GM12878 (cell line): ENCODE measurements around the gene MBOAT7. TPM values are rescaled to one million over a fixed set of nuclear protein-coding genes. Genes with fewer than 3 reads are reported as not detected.
A peak's percentile ranks its signal among the peaks of the same experiment; 100 is the strongest.

ENCODE experiments used
- ATAC-seq: fragments of 200-7000 bp; cut with Tn5 transposase; 3 replicates; pipeline ENCODE4 v1.9.1; 2020; ENCODE audit warnings: mild to moderate bottlenecking, moderate library complexity
- BruUV-seq: library from RNA; stranded (reverse); fragments of 400-500 nt; replicated peaks from 2 replicates; lab custom pipeline; 2021; lab: Mats Ljungman, UMichigan
- CTCF ChIA-PET: fragments of 300-600 bp; sonication (Branson Sonifier 250); formaldehyde crosslinking; extraction: SDS; loops from one replicate; lab custom pipeline; 2021; ENCODE audit warnings: inconsistent platforms; lab: Yijun Ruan, JAX
- POLR2A ChIA-PET: fragments of 350-600 bp; formaldehyde crosslinking; extraction: SDS; loops from one replicate; lab custom pipeline; 2021; ENCODE audit warnings: inconsistent platforms; lab: Charles Lee
- RAD21 ChIA-PET: fragments of 300-600 bp; sonication (Branson Sonifier 250); formaldehyde crosslinking; loops from one replicate; lab custom pipeline; 2023; ENCODE audit warnings: antibody characterized with exemption; ENCODE audit not compliant: unreplicated experiment; lab: Charles Lee
- SMC1A ChIA-PET: fragments of 300-600 bp; sonication (Branson Sonifier 250); formaldehyde crosslinking; loops from one replicate; lab custom pipeline; 2023; ENCODE audit not compliant: unreplicated experiment, uncharacterized antibody; lab: Charles Lee
- DNase-seq: peaks from one replicate; pipeline ENCODE4 v3.0.0-alpha.2; 2011; ENCODE audit warnings: low read depth, low spot score
- FAIRE-seq: peaks from 3 replicates; lab custom pipeline; 2011; peaks lifted over from hg19 to GRCh38; lab: Jason Lieb, UNC
- H2AFZ ChIP-seq: 2 replicates; pipeline ENCODE4 v1.6.0; 2011; ENCODE audit warnings: low read depth, low read length, control low read depth; ENCODE audit not compliant: control insufficient read depth
- H3K27ac ChIP-seq: 2 replicates; pipeline ENCODE4 v1.5.1; 2011; ENCODE audit warnings: control low read depth; ENCODE audit not compliant: control insufficient read depth, insufficient read depth
- H3K27me3 ChIP-seq, 2 experiments: replicated peaks in 1 of 2; 2 replicates each; pipeline versions ENCODE4 v1.6.0 to v1.6.1; 2011; ENCODE audit warnings: low read length in 1 of 2; ENCODE audit not compliant: control insufficient read depth in 2 of 2, insufficient read depth in 2 of 2
- H3K36me3 ChIP-seq, 2 experiments: 2 replicates each; pipeline ENCODE4 v1.5.1; 2011; ENCODE audit warnings: low read length in 1 of 2; ENCODE audit not compliant: control insufficient read depth in 2 of 2, insufficient read depth in 2 of 2
- H3K4me1 ChIP-seq: 2 replicates; pipeline ENCODE4 v1.6.1; 2011; ENCODE audit warnings: mild to moderate bottlenecking, low read length, moderate library complexity, mixed read lengths; ENCODE audit not compliant: control insufficient read depth, insufficient read depth
- H3K4me2 ChIP-seq: 2 replicates; pipeline ENCODE4 v1.6.0; 2011; ENCODE audit warnings: control low read depth; ENCODE audit not compliant: control insufficient read depth, insufficient read depth
- H3K4me3 ChIP-seq: fragments of 200-600 bp; sonication (generic); 2 replicates; pipeline ENCODE4 v1.5.1; 2016
- H3K79me2 ChIP-seq: 2 replicates; pipeline ENCODE4 v1.6.0; 2011; ENCODE audit warnings: low read length; ENCODE audit not compliant: control insufficient read depth, insufficient read depth
- H3K9ac ChIP-seq: 2 replicates; pipeline ENCODE4 v1.8.0; 2011; ENCODE audit warnings: low read length, control low read depth, mixed read lengths; ENCODE audit not compliant: control insufficient read depth, insufficient read depth
- H3K9me3 ChIP-seq: replicated peaks from 3 replicates; pipeline ENCODE4 v1.5.1; 2011; ENCODE audit warnings: mild to moderate bottlenecking, low read length; ENCODE audit not compliant: control insufficient read depth, insufficient read depth
- H4K20me1 ChIP-seq: 2 replicates; pipeline ENCODE4 v1.6.0; 2011; ENCODE audit not compliant: control insufficient read depth, insufficient read depth
- POLR2A ChIP-seq: IDR thresholded peaks from 2 replicates; pipeline ENCODE4 v1.6.1; 2011; ENCODE audit warnings: low read depth, mild to moderate bottlenecking, low read length
- WGBS: methylation state at CpG from one replicate; pipeline ENCODE4 v1.1.6; 2016; ENCODE audit warnings: low lambda C conversion rate; ENCODE audit not compliant: insufficient replicate concordance, insufficient coverage; ENCODE audit errors: missing lambda C conversion rate; 5-methylcytosine and 5-hydroxymethylcytosine counted together
- in situ Hi-C: fragments of 300-500 bp; cut with MboI; formaldehyde crosslinking; loops from 9 replicates; pipeline ENCODE4 v1.14.3; 2018; ENCODE audit warnings: mixed read lengths
- intact Hi-C: fragments of 100-400 bp; cut with micrococcal nuclease; formaldehyde crosslinking; loops from one replicate; pipeline ENCODE4 v1.14.2; 2022; ENCODE audit not compliant: unreplicated experiment
- polyA plus RNA-seq, 11 experiments: library from polyadenylated mRNA; depleted of rRNA in 4 of 11; unstranded in 6 of 11; stranded (reverse) in 5 of 11; fragments of >200 nt; fragmentation: Nextera tagmentation in 4 of 11; fragmentation: Illumina TruSeq in 1 of 11; extraction: Ambion mirVana in 4 of 11; extraction: Trizol in 1 of 11; gene quantifications; 1 replicate in 1 of 11; 2 replicates in 10 of 11; pipeline versions ENCODE4 v1.2.1 to v1.2.3, GENCODE V29; 2011 to 2016; ENCODE audit warnings: inconsistent platforms in 2 of 11, missing spikeins in 2 of 11, low read depth in 1 of 11
- total RNA-seq, 4 experiments: library from RNA; depleted of rRNA in 3 of 4; stranded (reverse); fragments of >200 nt in 3 of 4; fragmentation: Illumina TruSeq in 1 of 4; extraction: Trizol in 1 of 4; gene quantifications; 2 replicates each; pipeline versions ENCODE4 v1.2.1 to v1.2.3, GENCODE V29; 2013 to 2021
- TF ChIP-seq, protein P1 (sequence below): fragments of 450-650 bp; IDR thresholded peaks from 2 replicates; pipeline ENCODE4 v1.6.1; 2017; ENCODE audit warnings: mild to moderate bottlenecking, moderate library complexity

Gene MBOAT7
- total and polyA plus RNA-seq, 10 of the 15 experiments (the other 5 are each of a cell fraction or from before 2014, with no cell fraction given) = 0.69 to 44.5 (median 21.7) TPM

DNA sequence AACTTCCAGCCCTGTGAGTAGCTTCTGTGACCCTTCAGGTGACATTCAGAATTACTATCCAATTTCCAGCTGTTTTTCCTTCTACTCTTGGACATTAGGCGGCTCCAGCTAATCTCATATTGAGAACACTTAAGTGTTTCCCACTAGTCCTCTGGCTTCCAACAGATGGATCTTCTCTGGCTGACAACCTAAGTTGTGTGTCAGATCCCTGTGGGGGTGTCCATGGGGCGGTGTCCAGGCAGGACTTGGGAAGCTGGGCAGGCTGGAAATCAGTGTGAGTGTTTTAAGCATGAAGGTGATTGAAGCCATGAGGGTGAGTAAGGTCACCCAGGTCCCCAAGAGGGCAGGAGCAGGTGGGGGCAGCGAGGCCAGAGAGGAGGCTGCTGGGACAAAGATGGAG is 41.7 kb downstream of the MBOAT7 start:
- no peak for ATAC-seq
- CTCF ChIA-PET = no interaction called here
- WGBS = 98% methylated on average over 3 of the region's 3 CpGs
- Histone ChIP-seq H3K27me3 (no peaks in the 10 kb centered on the region), H4K20me1 (no peaks in the 10 kb centered on the region)
- TF ChIP-seq, protein P1, sequence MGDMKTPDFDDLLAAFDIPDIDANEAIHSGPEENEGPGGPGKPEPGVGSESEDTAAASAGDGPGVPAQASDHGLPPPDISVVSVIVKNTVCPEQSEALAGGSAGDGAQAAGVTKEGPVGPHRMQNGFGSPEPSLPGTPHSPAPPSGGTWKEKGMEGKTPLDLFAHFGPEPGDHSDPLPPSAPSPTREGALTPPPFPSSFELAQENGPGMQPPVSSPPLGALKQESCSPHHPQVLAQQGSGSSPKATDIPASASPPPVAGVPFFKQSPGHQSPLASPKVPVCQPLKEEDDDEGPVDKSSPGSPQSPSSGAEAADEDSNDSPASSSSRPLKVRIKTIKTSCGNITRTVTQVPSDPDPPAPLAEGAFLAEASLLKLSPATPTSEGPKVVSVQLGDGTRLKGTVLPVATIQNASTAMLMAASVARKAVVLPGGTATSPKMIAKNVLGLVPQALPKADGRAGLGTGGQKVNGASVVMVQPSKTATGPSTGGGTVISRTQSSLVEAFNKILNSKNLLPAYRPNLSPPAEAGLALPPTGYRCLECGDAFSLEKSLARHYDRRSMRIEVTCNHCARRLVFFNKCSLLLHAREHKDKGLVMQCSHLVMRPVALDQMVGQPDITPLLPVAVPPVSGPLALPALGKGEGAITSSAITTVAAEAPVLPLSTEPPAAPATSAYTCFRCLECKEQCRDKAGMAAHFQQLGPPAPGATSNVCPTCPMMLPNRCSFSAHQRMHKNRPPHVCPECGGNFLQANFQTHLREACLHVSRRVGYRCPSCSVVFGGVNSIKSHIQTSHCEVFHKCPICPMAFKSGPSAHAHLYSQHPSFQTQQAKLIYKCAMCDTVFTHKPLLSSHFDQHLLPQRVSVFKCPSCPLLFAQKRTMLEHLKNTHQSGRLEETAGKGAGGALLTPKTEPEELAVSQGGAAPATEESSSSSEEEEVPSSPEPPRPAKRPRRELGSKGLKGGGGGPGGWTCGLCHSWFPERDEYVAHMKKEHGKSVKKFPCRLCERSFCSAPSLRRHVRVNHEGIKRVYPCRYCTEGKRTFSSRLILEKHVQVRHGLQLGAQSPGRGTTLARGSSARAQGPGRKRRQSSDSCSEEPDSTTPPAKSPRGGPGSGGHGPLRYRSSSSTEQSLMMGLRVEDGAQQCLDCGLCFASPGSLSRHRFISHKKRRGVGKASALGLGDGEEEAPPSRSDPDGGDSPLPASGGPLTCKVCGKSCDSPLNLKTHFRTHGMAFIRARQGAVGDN = no peak
- TF ChIP-seq POLR2A = 0 out of 2 replicates have a peak, but pooled peaks have one; percentile 7
- TF ChIP-seq, all 136 proteins: peak for 1
- Histone ChIP-seq H3K9ac (no peak overlapping the region), H2AFZ (no peak overlapping the region), H3K4me3 (no peak overlapping the region), H3K27ac (no peak overlapping the region), H3K79me2 (no peaks in the 10 kb centered on the region), H3K4me2 (no peak overlapping the region), H3K9me3 (no peaks in the 10 kb centered on the region), H3K4me1 (no peaks in the 10 kb centered on the region), H3K36me3 (peaks cover 40 to 45% of the 10 kb centered on the region in 2 experiments; a peak in 3 of 4 replicates)
- in situ Hi-C loops = loop anchor here (25.0 kb wide), 1 partner anchor 1515 kb away; the partner anchor contains the start of gene U2AF2
- no peak for FAIRE-seq
- ChIA-PET SMC1A (interaction anchor here (0.6 kb wide), 1 partner anchor 1979 kb away, joined by 3 read pairs; no protein-coding TSS in a partner anchor), RAD21 (no interaction called here), POLR2A (interaction anchor here (2.0 kb wide), 1 partner anchor 11 kb away, joined by 6 read pairs; the partner anchor contains the start of gene LENG1)
- BruUV-seq = no TSS peak
- intact Hi-C loops = no loop called here
- DNase-seq = no peak
